Keratinocyte (primary cell): ENCODE measurements around the gene ARRB1.

Experiments used
- EZH2 ChIP-seq: IDR thresholded peaks from one replicate; pipeline ENCODE4 v1.6.1; 2012; ENCODE audit warnings: inconsistent platforms, mild to moderate bottlenecking, low read length, moderate library complexity
- TF ChIP-seq, protein P1 (sequence below), 3 experiments: IDR thresholded peaks in 1 of 3; conservative IDR thresholded peaks in 1 of 3; optimal IDR thresholded peaks in 1 of 3; 2 replicates in 2 of 3; 3 replicates in 1 of 3; pipeline versions ENCODE3 to v1.5.1; 2011; ENCODE audit warnings: low read length in 3 of 3, mild to moderate bottlenecking in 3 of 3, moderate library complexity in 2 of 3, control low read depth in 1 of 3, inconsistent platforms in 1 of 3; ENCODE audit not compliant: insufficient read depth in 2 of 3; ENCODE audit errors: extremely low read depth in 1 of 3

DNA sequence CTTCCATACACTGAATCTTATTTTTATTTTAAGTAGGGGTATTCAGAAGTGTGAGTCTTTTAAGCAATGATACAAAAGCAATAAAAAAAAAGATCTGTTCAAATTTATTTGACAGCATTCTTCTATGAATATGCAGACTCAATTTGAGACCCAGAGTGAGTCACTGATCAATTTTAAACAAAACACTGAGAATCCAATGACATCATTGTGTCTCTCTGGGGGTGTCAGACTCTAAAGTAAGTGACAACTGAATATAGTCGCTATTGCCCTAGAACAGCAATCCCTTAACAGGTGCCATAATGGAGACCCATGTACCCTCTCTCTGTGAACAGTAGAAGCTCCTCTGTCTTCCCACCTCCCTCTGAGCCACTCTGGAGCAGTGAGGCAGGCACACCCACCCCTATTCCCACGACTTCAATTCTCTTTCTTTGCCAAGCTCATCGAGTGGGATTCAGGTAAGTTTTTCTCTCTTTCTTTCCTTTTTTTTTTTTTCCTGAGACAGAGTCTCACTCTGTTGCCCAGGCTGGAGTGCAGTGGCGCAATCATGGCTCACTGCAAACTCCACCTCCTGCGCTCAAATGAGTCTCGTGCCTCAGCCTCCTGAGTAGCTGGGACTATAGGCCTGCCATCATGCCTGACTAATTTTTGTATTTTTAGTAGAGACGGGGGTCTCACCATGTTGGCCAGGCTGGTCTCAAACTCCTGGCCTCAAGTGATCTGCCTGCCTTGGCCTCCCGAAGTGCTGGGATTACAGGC lies 42.8 kb upstream of the ARRB1 start:
- no peak for TF ChIP-seq EZH2
- TF ChIP-seq, protein P1, sequence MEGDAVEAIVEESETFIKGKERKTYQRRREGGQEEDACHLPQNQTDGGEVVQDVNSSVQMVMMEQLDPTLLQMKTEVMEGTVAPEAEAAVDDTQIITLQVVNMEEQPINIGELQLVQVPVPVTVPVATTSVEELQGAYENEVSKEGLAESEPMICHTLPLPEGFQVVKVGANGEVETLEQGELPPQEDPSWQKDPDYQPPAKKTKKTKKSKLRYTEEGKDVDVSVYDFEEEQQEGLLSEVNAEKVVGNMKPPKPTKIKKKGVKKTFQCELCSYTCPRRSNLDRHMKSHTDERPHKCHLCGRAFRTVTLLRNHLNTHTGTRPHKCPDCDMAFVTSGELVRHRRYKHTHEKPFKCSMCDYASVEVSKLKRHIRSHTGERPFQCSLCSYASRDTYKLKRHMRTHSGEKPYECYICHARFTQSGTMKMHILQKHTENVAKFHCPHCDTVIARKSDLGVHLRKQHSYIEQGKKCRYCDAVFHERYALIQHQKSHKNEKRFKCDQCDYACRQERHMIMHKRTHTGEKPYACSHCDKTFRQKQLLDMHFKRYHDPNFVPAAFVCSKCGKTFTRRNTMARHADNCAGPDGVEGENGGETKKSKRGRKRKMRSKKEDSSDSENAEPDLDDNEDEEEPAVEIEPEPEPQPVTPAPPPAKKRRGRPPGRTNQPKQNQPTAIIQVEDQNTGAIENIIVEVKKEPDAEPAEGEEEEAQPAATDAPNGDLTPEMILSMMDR (optimal IDR thresholded peaks at IDR 0.05 in 1 of 3, IDR thresholded peaks at IDR 0.05 in 1 of 3, conservative IDR thresholded peaks at IDR 0.05 in 1 of 3; ENCODE audit: extremely low read depth in 1 of 3, insufficient read depth in 2 of 3, low read length in 3 of 3) = no peak
